Tibial artery (tissue), 4 donors: Measurements from ENCODE around the gene AQP7.

Source experiments
- DNase-seq, 2 donors: peaks; one replicate each; pipeline ENCODE4 v3.0.0-alpha.2; 2019
- H3K27ac ChIP-seq, 2 donors: fragments of 200-600 bp; sonication (generic) in 1 of 2; 1 replicate in 1 of 2; 2 replicates in 1 of 2; pipeline ENCODE4 v1.5.1; 2018 to 2019; ENCODE audit warnings: mild to moderate bottlenecking in 1 of 2
- H3K27me3 ChIP-seq, 2 donors: fragments of 200-600 bp; sonication (generic) in 1 of 2; one replicate each; pipeline versions ENCODE4 v1.5.1 to v1.6.0; 2016 to 2019
- H3K36me3 ChIP-seq, 3 donors: fragments of 200-600 bp; sonication (generic) in 2 of 3; one replicate each; pipeline ENCODE4 v1.5.1; 2016 to 2019; ENCODE audit warnings: mild to moderate bottlenecking in 2 of 3
- H3K4me1 ChIP-seq, 4 donors: fragments of 200-600 bp; sonication (generic) in 2 of 4; 1 replicate in 3 of 4; 2 replicates in 1 of 4; pipeline ENCODE4 v1.5.1; 2016 to 2019
- H3K4me3 ChIP-seq, 2 donors: fragments of 200-600 bp; sonication (generic) in 1 of 2; 1 replicate in 1 of 2; 2 replicates in 1 of 2; pipeline ENCODE4 v1.5.1; 2018 to 2019; ENCODE audit warnings: mild to moderate bottlenecking in 2 of 2
- H3K9me3 ChIP-seq, 3 donors: fragments of 200-600 bp; sonication (generic) in 1 of 3; one replicate each; pipeline ENCODE4 v1.5.1; 2016 to 2019
- intact Hi-C: fragments of 100-400 bp; cut with DNase I; formaldehyde crosslinking; loops from one replicate; pipeline ENCODE4 v1.15.0; 2023; ENCODE audit warnings: low total_unique reads
- TF ChIP-seq, protein P1 (sequence below), 2 experiments: fragments of 200-600 bp in 1 of 2; fragments of 450-650 bp in 1 of 2; IDR thresholded peaks; one replicate each; pipeline ENCODE4 v1.5.1; 2017 to 2019; ENCODE audit warnings: antibody characterized with exemption in 2 of 2, mild to moderate bottlenecking in 1 of 2, moderate library complexity in 1 of 2

AQP7 gene

DNA sequence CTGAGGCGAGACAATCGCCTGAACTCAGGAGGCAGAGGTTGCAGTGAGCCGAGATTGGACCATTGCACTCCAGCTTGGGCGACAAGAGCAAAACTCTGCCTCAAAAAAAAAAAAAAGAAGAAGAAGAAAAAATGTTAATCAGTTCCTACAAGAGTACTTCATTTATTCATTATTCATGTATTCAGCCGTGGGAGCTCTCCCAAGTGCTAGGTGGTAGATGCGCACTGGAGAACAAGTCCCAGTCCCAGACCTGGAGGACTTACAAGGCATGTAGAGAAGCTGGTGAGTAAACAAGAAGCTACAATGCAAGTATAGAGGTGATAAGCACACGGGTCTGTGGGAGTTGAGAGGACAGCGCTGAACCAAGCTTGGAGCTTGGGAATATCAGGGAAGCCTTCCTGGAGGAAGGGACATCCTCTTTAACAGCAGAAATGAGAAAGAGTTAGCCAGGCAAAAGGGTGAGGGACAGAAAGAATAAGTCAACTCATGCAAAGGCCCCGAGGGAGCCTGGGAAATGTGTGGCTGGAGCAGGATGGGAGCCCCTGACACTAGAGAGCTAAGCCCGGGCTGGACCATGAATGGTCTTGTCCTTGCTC lies 17.4 kb upstream of the AQP7 start:
- peaks cover 0 to 14% (median 3%) of the 10 kb centered on the region in 4 donors for H3K4me1 ChIP-seq
- intact Hi-C loops: loop anchor here (5.0 kb wide), 1 partner anchor 43 kb away; no protein-coding TSS in a partner anchor
- no peak overlapping the region for H3K4me3 ChIP-seq
- TF ChIP-seq, protein P1, sequence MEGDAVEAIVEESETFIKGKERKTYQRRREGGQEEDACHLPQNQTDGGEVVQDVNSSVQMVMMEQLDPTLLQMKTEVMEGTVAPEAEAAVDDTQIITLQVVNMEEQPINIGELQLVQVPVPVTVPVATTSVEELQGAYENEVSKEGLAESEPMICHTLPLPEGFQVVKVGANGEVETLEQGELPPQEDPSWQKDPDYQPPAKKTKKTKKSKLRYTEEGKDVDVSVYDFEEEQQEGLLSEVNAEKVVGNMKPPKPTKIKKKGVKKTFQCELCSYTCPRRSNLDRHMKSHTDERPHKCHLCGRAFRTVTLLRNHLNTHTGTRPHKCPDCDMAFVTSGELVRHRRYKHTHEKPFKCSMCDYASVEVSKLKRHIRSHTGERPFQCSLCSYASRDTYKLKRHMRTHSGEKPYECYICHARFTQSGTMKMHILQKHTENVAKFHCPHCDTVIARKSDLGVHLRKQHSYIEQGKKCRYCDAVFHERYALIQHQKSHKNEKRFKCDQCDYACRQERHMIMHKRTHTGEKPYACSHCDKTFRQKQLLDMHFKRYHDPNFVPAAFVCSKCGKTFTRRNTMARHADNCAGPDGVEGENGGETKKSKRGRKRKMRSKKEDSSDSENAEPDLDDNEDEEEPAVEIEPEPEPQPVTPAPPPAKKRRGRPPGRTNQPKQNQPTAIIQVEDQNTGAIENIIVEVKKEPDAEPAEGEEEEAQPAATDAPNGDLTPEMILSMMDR (IDR thresholded peaks at IDR 0.05): no peak
- no peak overlapping the region for H3K27ac ChIP-seq
- peaks cover 0 to 20% of the 10 kb centered on the region in 2 donors for H3K27me3 ChIP-seq
- no peak for DNase-seq
- no peaks in the 10 kb centered on the region for H3K9me3 ChIP-seq
- no peaks in the 10 kb centered on the region for H3K36me3 ChIP-seq

DNA sequence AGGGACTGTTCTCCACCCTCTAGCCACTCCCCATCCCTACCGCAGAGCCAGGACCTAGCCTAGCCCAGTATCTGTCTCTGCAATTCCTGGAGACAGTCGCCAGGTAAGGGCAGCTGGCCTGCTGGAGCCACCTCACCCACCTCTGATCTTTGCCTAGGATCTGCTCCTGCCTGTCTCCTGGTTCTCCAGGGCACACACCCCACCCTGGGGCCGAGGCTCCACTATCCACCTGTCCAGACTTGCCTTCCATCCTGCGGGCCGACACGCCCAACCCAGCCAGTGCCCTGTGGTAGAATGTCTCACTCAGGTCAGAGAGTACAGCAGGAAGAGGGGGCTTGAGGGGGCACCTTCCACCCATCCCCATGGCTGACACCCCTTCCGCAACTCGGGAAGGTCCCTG lies 15.7 kb upstream of the AQP7 start:
- Histone ChIP-seq H3K27ac (no peak overlapping the region), H3K27me3 (peaks cover 0 to 20% of the 10 kb centered on the region in 2 donors), H3K4me3 (no peak overlapping the region), H3K36me3 (no peaks in the 10 kb centered on the region), H3K4me1 (peaks cover 0 to 14% (median 3%) of the 10 kb centered on the region in 4 donors), H3K9me3 (no peaks in the 10 kb centered on the region)
- intact Hi-C loops: loop anchor here (5.0 kb wide), 1 partner anchor 41 kb away; no protein-coding TSS in a partner anchor
- no peak for DNase-seq
- TF ChIP-seq, protein P1 (IDR thresholded peaks at IDR 0.05): no peak

DNA sequence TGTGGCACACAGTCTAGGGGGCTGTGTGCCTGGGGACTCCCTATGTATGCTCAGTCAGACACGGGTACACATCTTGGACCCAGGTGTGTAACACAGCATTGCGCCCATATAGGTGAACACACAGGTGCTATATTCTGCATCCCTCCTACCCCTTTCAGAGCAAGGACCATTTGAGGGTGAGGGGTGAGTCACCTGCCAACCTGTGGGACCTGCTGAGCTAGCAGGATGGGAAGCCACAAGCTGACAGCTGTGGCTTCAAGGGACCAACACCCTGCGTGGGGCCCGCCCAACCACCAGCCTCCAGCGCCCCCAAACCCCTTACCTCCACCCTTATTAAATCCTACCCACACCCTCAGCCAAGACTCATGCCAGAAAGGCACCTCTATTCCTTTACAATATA lies 14.6 kb upstream of the AQP7 start:
- Histone ChIP-seq H3K36me3 (no peaks in the 10 kb centered on the region), H3K9me3 (no peaks in the 10 kb centered on the region), H3K4me3 (no peak overlapping the region), H3K4me1 (peaks cover 0 to 14% (median 3%) of the 10 kb centered on the region in 4 donors), H3K27ac (no peak overlapping the region), H3K27me3 (peaks cover 0 to 20% of the 10 kb centered on the region in 2 donors)
- intact Hi-C loops: loop anchor here (5.0 kb wide), 1 partner anchor 40 kb away; no protein-coding TSS in a partner anchor
- TF ChIP-seq, protein P1 (IDR thresholded peaks at IDR 0.05): no peak
- DNase-seq: no peak

DNA sequence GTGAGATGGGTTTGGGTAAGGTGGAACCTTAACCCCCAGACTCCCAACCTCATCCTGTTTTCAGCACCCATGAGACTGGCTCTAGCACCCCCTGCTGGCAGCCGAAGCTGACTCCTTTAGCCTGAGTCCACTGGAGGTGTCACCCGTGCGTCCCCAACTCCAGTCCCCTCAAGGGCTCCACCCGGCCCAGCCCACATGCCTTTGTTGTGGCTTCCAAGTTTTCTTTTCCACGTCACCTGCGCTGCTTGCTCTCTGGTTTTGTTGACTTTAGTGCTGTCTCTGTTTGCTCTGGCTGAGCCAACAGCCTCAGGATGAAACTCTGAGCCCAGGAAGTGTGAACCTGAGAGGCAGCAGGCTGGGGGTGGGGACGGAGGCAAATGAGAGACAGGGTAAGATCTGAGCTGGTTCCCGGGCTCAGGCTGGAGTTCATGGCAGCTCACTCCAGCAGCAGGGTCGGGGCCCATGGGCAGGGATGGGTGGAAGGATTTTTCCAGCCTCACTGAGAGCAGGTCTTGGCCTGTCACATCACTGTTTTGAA lies 13.2 kb upstream of the AQP7 start:
- TF ChIP-seq, protein P1 (IDR thresholded peaks at IDR 0.05): peak; percentile 77 to 78
- no peak overlapping the region for H3K27ac ChIP-seq
- no peaks in the 10 kb centered on the region for H3K9me3 ChIP-seq
- intact Hi-C loops: loop anchor here (5.0 kb wide), 1 partner anchor 38 kb away; no protein-coding TSS in a partner anchor
- peak; percentile 68 to 76 for DNase-seq
- H3K36me3 ChIP-seq: no peaks in the 10 kb centered on the region
- peaks cover 0 to 14% (median 3%) of the 10 kb centered on the region in 4 donors for H3K4me1 ChIP-seq
- H3K27me3 ChIP-seq: peaks cover 0 to 20% of the 10 kb centered on the region in 2 donors
- H3K4me3 ChIP-seq: no peak overlapping the region

DNA sequence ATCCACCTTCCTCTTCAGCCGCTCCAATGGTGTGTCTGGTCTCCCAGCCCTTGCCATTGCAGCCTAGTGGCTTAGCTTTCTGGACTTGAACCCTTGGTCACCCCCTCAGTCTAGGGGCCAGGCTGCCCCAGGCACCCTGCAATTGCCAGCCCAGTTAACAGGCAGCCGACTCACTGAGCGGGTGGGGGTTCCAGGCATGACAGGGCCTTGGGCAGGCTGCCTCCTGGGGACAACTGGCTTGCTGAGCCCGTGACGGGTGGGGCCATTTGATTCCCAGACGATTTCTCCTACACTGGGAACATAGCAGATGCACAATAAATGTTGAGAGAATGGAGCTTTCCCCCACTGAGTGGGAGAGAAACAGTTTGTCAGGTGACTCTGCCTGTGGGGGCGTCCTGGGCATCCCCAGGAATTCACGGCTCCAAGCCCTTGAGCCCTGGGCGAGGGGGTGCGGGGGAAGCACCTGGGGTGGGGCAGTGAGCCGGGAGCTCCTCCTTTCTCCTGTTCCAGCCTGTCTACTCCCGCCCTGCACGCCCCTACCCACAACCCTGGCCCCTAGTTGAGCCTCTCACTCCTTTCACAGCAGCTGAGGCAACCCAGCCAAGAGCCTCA lies 12.6 kb upstream of the AQP7 start:
- Histone ChIP-seq H3K27ac (no peak overlapping the region), H3K9me3 (no peaks in the 10 kb centered on the region), H3K4me3 (no peak overlapping the region), H3K36me3 (no peaks in the 10 kb centered on the region), H3K27me3 (peaks cover 0 to 20% of the 10 kb centered on the region in 2 donors), H3K4me1 (peaks cover 0 to 14% (median 3%) of the 10 kb centered on the region in 4 donors)
- DNase-seq: no peak
- TF ChIP-seq, protein P1 (IDR thresholded peaks at IDR 0.05): no peak
- intact Hi-C loops: loop anchor here (5.0 kb wide), 1 partner anchor 38 kb away; no protein-coding TSS in a partner anchor
